KMS-11 (cell line): ENCODE data around the gene CNGB1.

Source experiments
- H2AFZ ChIP-seq: fragments of 200-600 bp; sonication (generic); 2 replicates; pipeline ENCODE4 v1.6.1; 2016; ENCODE audit warnings: antibody characterized with exemption, mixed run types, low read depth
- H3K27ac ChIP-seq: fragments of 200-600 bp; sonication (generic); 2 replicates; pipeline ENCODE4 v1.6.1; 2016; ENCODE audit warnings: mild to moderate bottlenecking, mixed run types
- H3K27me3 ChIP-seq: fragments of 200-600 bp; sonication (generic); 2 replicates; pipeline ENCODE4 v1.6.1; 2017; ENCODE audit warnings: mild to moderate bottlenecking, low read depth, mixed run types, moderate library complexity; ENCODE audit not compliant: insufficient read depth
- H3K36me3 ChIP-seq: fragments of 200-600 bp; sonication (generic); 2 replicates; pipeline ENCODE4 v1.6.1; 2017; ENCODE audit warnings: mild to moderate bottlenecking, mixed run types; ENCODE audit not compliant: insufficient read depth
- H3K4me1 ChIP-seq: fragments of 200-600 bp; sonication (generic); 2 replicates; pipeline ENCODE4 v1.6.1; 2016; ENCODE audit warnings: mild to moderate bottlenecking, low read depth, mixed run types; ENCODE audit not compliant: poor library complexity, severe bottlenecking
- H3K4me2 ChIP-seq: fragments of 200-600 bp; sonication (generic); 2 replicates; pipeline ENCODE4 v1.7.0; 2016; ENCODE audit warnings: mild to moderate bottlenecking, mixed run types
- H3K4me3 ChIP-seq: fragments of 200-600 bp; sonication (generic); IDR thresholded peaks from 2 replicates; pipeline ENCODE4 v1.6.1; 2017; ENCODE audit warnings: low read depth, low read length, mixed read lengths; ENCODE audit not compliant: insufficient read depth
- H3K79me2 ChIP-seq: fragments of 200-600 bp; sonication (generic); 2 replicates; pipeline ENCODE4 v1.6.1; 2016; ENCODE audit warnings: low read depth, mixed run types; ENCODE audit not compliant: insufficient read depth
- H3K9ac ChIP-seq: fragments of 200-600 bp; sonication (generic); 2 replicates; pipeline ENCODE4 v1.6.1; 2016; ENCODE audit warnings: mild to moderate bottlenecking, mixed run types
- H4K20me1 ChIP-seq: fragments of 200-600 bp; sonication (generic); 2 replicates; pipeline ENCODE4 v1.6.1; 2016; ENCODE audit warnings: mild to moderate bottlenecking, mixed run types; ENCODE audit not compliant: insufficient read depth
- TF ChIP-seq, protein P1 (sequence below): fragments of 200-600 bp; sonication (generic); conservative IDR thresholded peaks from 2 replicates; pipeline ENCODE4 v1.6.1; 2017; ENCODE audit warnings: low read depth, mild to moderate bottlenecking, antibody characterized with exemption, low read length, moderate library complexity, mixed read lengths

Gene CNGB1

DNA sequence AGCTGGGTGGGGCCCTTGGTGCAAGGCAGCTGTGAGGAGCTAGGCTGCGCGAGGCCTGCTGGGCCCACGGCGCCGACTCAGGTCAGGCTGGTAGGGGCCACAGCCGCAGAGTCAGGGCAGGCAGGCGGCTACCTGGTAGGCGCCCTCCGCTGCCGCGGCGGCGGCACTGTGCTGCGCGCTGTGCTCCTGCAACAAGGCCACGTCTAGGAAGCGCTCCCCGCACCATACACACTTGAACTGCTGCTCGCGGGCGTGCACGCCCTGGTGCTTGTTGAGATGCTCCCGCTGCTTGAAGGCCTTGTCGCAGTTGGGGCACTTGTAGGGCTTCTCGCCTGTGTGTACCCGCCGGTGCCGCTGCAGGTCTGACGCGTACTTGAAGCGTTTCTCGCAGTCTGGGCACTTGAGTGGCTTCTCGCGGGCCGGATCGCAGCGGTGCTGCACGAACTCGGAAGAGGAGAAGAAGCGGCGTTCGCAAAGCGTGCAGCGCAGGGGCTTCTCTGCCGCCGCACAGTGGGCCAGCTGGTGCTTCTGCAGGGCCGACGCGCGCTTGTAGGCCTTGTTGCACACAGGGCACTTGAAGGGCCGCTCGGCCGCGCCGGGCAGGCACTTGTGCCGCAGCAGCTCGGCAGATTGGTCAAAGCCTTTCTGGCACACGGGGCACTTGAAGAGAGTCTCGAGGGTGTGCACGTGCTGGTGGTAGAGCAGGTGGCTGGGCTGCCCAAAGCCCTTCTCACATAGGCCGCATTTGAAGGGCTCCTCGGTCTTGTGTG lies 25.7 kb upstream of the CNGB1 start:
- TF ChIP-seq, protein P1, sequence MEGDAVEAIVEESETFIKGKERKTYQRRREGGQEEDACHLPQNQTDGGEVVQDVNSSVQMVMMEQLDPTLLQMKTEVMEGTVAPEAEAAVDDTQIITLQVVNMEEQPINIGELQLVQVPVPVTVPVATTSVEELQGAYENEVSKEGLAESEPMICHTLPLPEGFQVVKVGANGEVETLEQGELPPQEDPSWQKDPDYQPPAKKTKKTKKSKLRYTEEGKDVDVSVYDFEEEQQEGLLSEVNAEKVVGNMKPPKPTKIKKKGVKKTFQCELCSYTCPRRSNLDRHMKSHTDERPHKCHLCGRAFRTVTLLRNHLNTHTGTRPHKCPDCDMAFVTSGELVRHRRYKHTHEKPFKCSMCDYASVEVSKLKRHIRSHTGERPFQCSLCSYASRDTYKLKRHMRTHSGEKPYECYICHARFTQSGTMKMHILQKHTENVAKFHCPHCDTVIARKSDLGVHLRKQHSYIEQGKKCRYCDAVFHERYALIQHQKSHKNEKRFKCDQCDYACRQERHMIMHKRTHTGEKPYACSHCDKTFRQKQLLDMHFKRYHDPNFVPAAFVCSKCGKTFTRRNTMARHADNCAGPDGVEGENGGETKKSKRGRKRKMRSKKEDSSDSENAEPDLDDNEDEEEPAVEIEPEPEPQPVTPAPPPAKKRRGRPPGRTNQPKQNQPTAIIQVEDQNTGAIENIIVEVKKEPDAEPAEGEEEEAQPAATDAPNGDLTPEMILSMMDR = no peak
- Histone ChIP-seq H3K27ac (no peak overlapping the region), H3K79me2 (no peaks in the 10 kb centered on the region), H2AFZ (no peak overlapping the region), H3K9ac (no peak overlapping the region), H3K4me3 (no peak overlapping the region), H3K27me3 (no peaks in the 10 kb centered on the region), H3K36me3 (no peaks in the 10 kb centered on the region), H3K4me1 (peaks cover 19% of the 10 kb centered on the region), H3K4me2 (no peak overlapping the region), H4K20me1 (no peaks in the 10 kb centered on the region)

DNA sequence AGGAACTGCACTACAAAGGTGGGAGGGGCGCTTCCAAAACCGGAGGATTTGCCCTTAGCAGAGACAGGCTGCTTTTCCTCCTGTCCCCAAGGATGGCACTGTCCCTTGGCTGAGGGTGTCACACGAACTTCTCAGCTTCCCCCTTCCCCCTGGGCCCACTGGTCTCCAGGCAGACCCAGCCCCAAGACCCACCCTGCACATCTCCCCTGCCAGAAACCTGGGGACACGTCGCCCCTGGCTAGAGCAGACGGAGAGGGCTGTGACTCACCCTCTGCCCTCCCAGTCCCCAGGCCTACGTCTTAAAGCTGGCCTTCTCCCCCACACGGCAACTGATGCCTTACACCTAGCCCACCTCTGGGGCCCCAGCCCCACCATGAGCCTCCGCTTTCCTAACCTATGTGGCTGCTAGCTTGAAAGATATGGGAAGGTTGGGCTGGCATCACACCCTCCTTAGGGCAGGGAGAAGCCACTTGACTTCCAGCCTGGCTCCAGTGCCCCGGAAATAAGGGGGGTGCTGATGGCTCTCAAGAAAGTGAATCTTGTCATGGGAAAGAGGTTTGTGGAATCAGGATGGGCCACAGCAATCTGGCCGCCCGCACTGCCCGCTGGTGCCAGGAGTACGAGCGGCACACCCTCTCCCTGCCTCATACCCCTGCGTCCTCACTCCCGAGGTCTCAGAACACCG lies 24.9 kb upstream of the CNGB1 start:
- no peaks in the 10 kb centered on the region for H3K79me2 ChIP-seq
- H4K20me1 ChIP-seq = no peaks in the 10 kb centered on the region
- no peak overlapping the region for H3K4me3 ChIP-seq
- H3K4me2 ChIP-seq = no peak overlapping the region
- H2AFZ ChIP-seq = no peak overlapping the region
- TF ChIP-seq, protein P1 = no peak
- no peaks in the 10 kb centered on the region for H3K27me3 ChIP-seq
- H3K9ac ChIP-seq = no peak overlapping the region
- H3K4me1 ChIP-seq = peaks cover 19% of the 10 kb centered on the region
- H3K36me3 ChIP-seq = no peaks in the 10 kb centered on the region
- H3K27ac ChIP-seq = no peak overlapping the region

- Histone ChIP-seq H3K27ac (no peak overlapping the region), H3K9ac (no peak overlapping the region), H3K79me2 (no peaks in the 10 kb centered on the region), H3K27me3 (no peaks in the 10 kb centered on the region), H3K4me1 (peaks cover 19% of the 10 kb centered on the region), H2AFZ (no peak overlapping the region), H4K20me1 (no peaks in the 10 kb centered on the region), H3K4me2 (no peak overlapping the region), H3K4me3 (no peak overlapping the region), H3K36me3 (no peaks in the 10 kb centered on the region)
- TF ChIP-seq, protein P1 = no peak
Measured at GRCh38 chr16:57994778-57995177, 23.9 kb upstream of the CNGB1 start.

- Histone ChIP-seq H3K79me2 (no peaks in the 10 kb centered on the region), H3K4me2 (no peak overlapping the region), H3K36me3 (no peaks in the 10 kb centered on the region), H4K20me1 (no peaks in the 10 kb centered on the region), H3K27me3 (no peaks in the 10 kb centered on the region), H3K9ac (no peak overlapping the region), H3K27ac (no peak overlapping the region), H3K4me1 (peaks cover 16% of the 10 kb centered on the region), H3K4me3 (no peak overlapping the region), H2AFZ (no peak overlapping the region)
- TF ChIP-seq, protein P1 = no peak
Measured at GRCh38 chr16:57994361-57994760, 23.4 kb upstream of the CNGB1 start.
